ENCODE measurements around the gene SLC3A2. TPM values are rescaled to one million over a fixed set of nuclear protein-coding genes. Genes with fewer than 3 reads are reported as not detected.
"Not testable (repeated sequence)": the region's sequence is repeated elsewhere in the genome, so short reads cannot be mapped to it uniquely, and the experiment has no call there.

SLC3A2 gene
- total RNA-seq, 1 experiment from 2014 or later: 290 TPM

GRCh38 chr11:62934496-62934785 lies 53.7 kb downstream of the SLC3A2 start:
- H3T11ph ChIP-seq (ENCODE audit: low read length): no peak overlapping the region
- H4K8ac ChIP-seq (replicated peaks; ENCODE audit: insufficient read length, low read depth, low read length): no peak overlapping the region
- no peak overlapping the region for H3K18ac ChIP-seq (ENCODE audit: insufficient read length, low read depth, low read length)
- no peak overlapping the region for H2BK5ac ChIP-seq (ENCODE audit: insufficient read length, low read length)
- H2AFZ ChIP-seq (ENCODE audit: low read length): no peak overlapping the region
- H3K14ac ChIP-seq (ENCODE audit: insufficient read depth, low read length): no peak overlapping the region
- Mint-ChIP-seq H3K27me3 (ENCODE audit: low read depth) (peaks cover 19% of the 10 kb centered on the region), H3K9me3 (peaks cover 7 to 9% of the 10 kb centered on the region in 2 experiments), H3K4me1 (peaks cover 15 to 30% of the 10 kb centered on the region in 2 experiments), H3K4me3 (no peak overlapping the region), H3K36me3 (ENCODE audit: insufficient read depth in 1 of 3, low read depth in 3 of 3) (peaks cover 4 to 9% (median 9%) of the 10 kb centered on the region in 3 experiments; a peak in 6 of 7 replicates), H3K27ac (no peak overlapping the region; a peak in 1 of 7 replicates)
- H3K23me2 ChIP-seq (ENCODE audit: insufficient read length, low read depth, low read length, poor library complexity, severe bottlenecking): no peaks in the 10 kb centered on the region
- H3K79me1 ChIP-seq (ENCODE audit: insufficient read depth, low read depth, low read length, poor library complexity, severe bottlenecking): no peaks in the 10 kb centered on the region
- no peak overlapping the region for H2BK20ac ChIP-seq (ENCODE audit: low read depth, low read length, poor library complexity, severe bottlenecking)
- no peaks in the 10 kb centered on the region for H3K79me2 ChIP-seq (ENCODE audit: insufficient read depth, low read length)
- no CpG with 5 or more reads among the region's 1 CpG for WGBS (ENCODE audit: extremely low coverage, insufficient read length, low lambda C conversion rate)
- H3K56ac ChIP-seq (ENCODE audit: insufficient read length, low read depth, low read length): no peak overlapping the region
- DNase-seq: no peak
- no peaks in the 10 kb centered on the region for H3K9me3 ChIP-seq (ENCODE audit: control insufficient read depth, low read depth, low read length)
- H2BK15ac ChIP-seq (ENCODE audit: low read depth, low read length): no peak overlapping the region
- no peak overlapping the region for H2AK5ac ChIP-seq (ENCODE audit: insufficient read length, low read length)
- H3K27me3 ChIP-seq (ENCODE audit: insufficient read depth, low read length): no peaks in the 10 kb centered on the region
- H3K4ac ChIP-seq (ENCODE audit: low read depth, low read length): no peak overlapping the region
- TF ChIP-seq CTCF (conservative IDR thresholded peaks at IDR 0.05): no peak
- no peak overlapping the region for H2BK12ac ChIP-seq (ENCODE audit: insufficient read length, low read depth, low read length)
- no peak overlapping the region for H3K27ac ChIP-seq (ENCODE audit: insufficient read length, low read depth, low read length)
- H4K5ac ChIP-seq (ENCODE audit: insufficient read length, low read depth, low read length): no peak overlapping the region
- no peak overlapping the region for H2BK120ac ChIP-seq (ENCODE audit: low read depth, low read length, poor library complexity, severe bottlenecking)
- H3K9ac ChIP-seq (ENCODE audit: extremely low read depth, insufficient read length, low read length): no peak overlapping the region
- H3K4me2 ChIP-seq (ENCODE audit: insufficient read depth, insufficient read length, low read length): no peak overlapping the region
- no peaks in the 10 kb centered on the region for H4K20me1 ChIP-seq (ENCODE audit: control insufficient read depth, insufficient read depth, insufficient read length)
- H4K91ac ChIP-seq (ENCODE audit: insufficient read length, low read depth, low read length): no peak overlapping the region
- H3K4me1 ChIP-seq (ENCODE audit: insufficient read depth, low read length): no peaks in the 10 kb centered on the region; the same call in 1 of the 2 replicates
- H3K23ac ChIP-seq (ENCODE audit: insufficient read length, low read depth, low read length): no peak overlapping the region

DNA sequence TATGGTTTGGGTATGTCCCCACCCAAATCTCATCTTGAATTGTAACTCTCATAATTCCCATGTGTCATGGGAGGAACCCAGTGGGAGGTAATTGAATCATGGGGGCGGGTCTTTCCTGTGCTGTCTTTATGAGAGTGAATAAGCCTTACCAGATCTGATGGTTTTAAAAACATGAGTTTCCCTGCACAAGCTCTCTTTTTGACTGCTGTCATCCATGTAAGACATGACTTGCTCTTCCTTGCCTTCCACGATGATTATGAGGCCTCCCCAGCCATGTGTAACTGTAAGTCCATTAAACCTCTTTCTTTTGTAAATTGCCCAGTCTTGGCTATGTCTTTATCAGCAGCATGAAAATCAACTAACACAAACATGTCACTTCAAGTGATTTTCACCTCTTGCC lies 56.8 kb downstream of the SLC3A2 start:
- not testable (repeated sequence) for H3K23me2 ChIP-seq (ENCODE audit: insufficient read length, low read depth, low read length, poor library complexity, severe bottlenecking); H2BK120ac ChIP-seq (ENCODE audit: low read depth, low read length, poor library complexity, severe bottlenecking); H3K9me3 Mint-ChIP-seq; DNase-seq; H4K5ac ChIP-seq (ENCODE audit: insufficient read length, low read depth, low read length); H3K9me3 ChIP-seq (ENCODE audit: control insufficient read depth, low read depth, low read length); H3K56ac ChIP-seq (ENCODE audit: insufficient read length, low read depth, low read length); H3K18ac ChIP-seq (ENCODE audit: insufficient read length, low read depth, low read length); H3K79me2 ChIP-seq (ENCODE audit: insufficient read depth, low read length); H4K91ac ChIP-seq (ENCODE audit: insufficient read length, low read depth, low read length); H3K27ac ChIP-seq (ENCODE audit: insufficient read length, low read depth, low read length); H2AK5ac ChIP-seq (ENCODE audit: insufficient read length, low read length); H3K79me1 ChIP-seq (ENCODE audit: insufficient read depth, low read depth, low read length, poor library complexity, severe bottlenecking); H3K36me3 Mint-ChIP-seq (ENCODE audit: insufficient read depth in 1 of 3, low read depth in 3 of 3); H2AFZ ChIP-seq (ENCODE audit: low read length); H3T11ph ChIP-seq (ENCODE audit: low read length); H2BK5ac ChIP-seq (ENCODE audit: insufficient read length, low read length); H3K4me3 Mint-ChIP-seq; H4K20me1 ChIP-seq (ENCODE audit: control insufficient read depth, insufficient read depth, insufficient read length); H2BK15ac ChIP-seq (ENCODE audit: low read depth, low read length); H3K23ac ChIP-seq (ENCODE audit: insufficient read length, low read depth, low read length); H3K4me1 ChIP-seq (ENCODE audit: insufficient read depth, low read length); H2BK20ac ChIP-seq (ENCODE audit: low read depth, low read length, poor library complexity, severe bottlenecking); H4K8ac ChIP-seq (replicated peaks; ENCODE audit: insufficient read length, low read depth, low read length); H3K4ac ChIP-seq (ENCODE audit: low read depth, low read length); H3K9ac ChIP-seq (ENCODE audit: extremely low read depth, insufficient read length, low read length); H3K27me3 Mint-ChIP-seq (ENCODE audit: low read depth); H2BK12ac ChIP-seq (ENCODE audit: insufficient read length, low read depth, low read length); H3K27me3 ChIP-seq (ENCODE audit: insufficient read depth, low read length); H3K27ac Mint-ChIP-seq; H3K14ac ChIP-seq (ENCODE audit: insufficient read depth, low read length); H3K4me2 ChIP-seq (ENCODE audit: insufficient read depth, insufficient read length, low read length)
- peaks cover 4 to 12% of the 10 kb centered on the region in 2 experiments; a peak in 3 of 4 replicates for H3K4me1 Mint-ChIP-seq
- WGBS (ENCODE audit: extremely low coverage, insufficient read length, low lambda C conversion rate): no CpG with 5 or more reads among the region's 2 CpGs

Measured in H9 (cell line).